Neuronal stem cell (in vitro differentiated cells): ENCODE measurements around the gene ARHGAP33.

ENCODE experiments used
- DNase-seq: peaks from one replicate; pipeline ENCODE4 v3.0.0-alpha.2; 2013; ENCODE audit warnings: low spot score
- H2AFZ ChIP-seq: one replicate; pipeline ENCODE4 v1.6.1; 2013; ENCODE audit warnings: mild to moderate bottlenecking, low read length, inconsistent platforms
- H2AK5ac ChIP-seq: 2 replicates; pipeline ENCODE4 v1.6.1; 2013; ENCODE audit warnings: low read depth, mild to moderate bottlenecking, inconsistent platforms, low read length, moderate library complexity, mixed read lengths
- H2BK120ac ChIP-seq: 2 replicates; pipeline ENCODE4 v1.6.1; 2013; ENCODE audit warnings: low read depth, mild to moderate bottlenecking, inconsistent platforms, low read length, moderate library complexity, mixed read lengths
- H2BK12ac ChIP-seq: one replicate; pipeline ENCODE4 v1.6.1; 2013; ENCODE audit warnings: low read length, inconsistent platforms
- H2BK15ac ChIP-seq: 2 replicates; pipeline ENCODE4 v1.6.1; 2013; ENCODE audit warnings: mild to moderate bottlenecking, low read length, inconsistent platforms, mixed read lengths
- H2BK5ac ChIP-seq: one replicate; pipeline ENCODE4 v1.6.1; 2013; ENCODE audit warnings: inconsistent platforms, mild to moderate bottlenecking, low read length, moderate library complexity
- H3K14ac ChIP-seq: one replicate; pipeline ENCODE4 v1.6.1; 2013; ENCODE audit warnings: low read length, inconsistent platforms
- H3K18ac ChIP-seq: 2 replicates; pipeline ENCODE4 v1.6.1; 2013; ENCODE audit warnings: low read length, inconsistent platforms
- H3K23ac ChIP-seq: 2 replicates; pipeline ENCODE4 v1.6.1; 2013; ENCODE audit warnings: low read depth, mild to moderate bottlenecking, mixed read lengths, low read length, inconsistent platforms; ENCODE audit not compliant: poor library complexity
- H3K27ac ChIP-seq: replicated peaks from 3 replicates; pipeline ENCODE4 v1.5.1; 2013; ENCODE audit warnings: low read length, inconsistent platforms
- H3K27me3 ChIP-seq, 3 experiments: 2 replicates each; pipeline ENCODE4 v1.6.1; 2013; ENCODE audit warnings: low read length in 3 of 3, mild to moderate bottlenecking in 2 of 3, inconsistent platforms in 1 of 3, low read depth in 1 of 3, mixed read lengths in 1 of 3, moderate library complexity in 1 of 3; ENCODE audit not compliant: control insufficient read depth in 3 of 3, insufficient read depth in 3 of 3
- H3K36me3 ChIP-seq, 2 donors: replicated peaks in 1 of 2; 2 replicates each; pipeline ENCODE4 v1.6.1; 2013; ENCODE audit warnings: low read length in 2 of 2; ENCODE audit not compliant: control insufficient read depth in 2 of 2, insufficient read depth in 2 of 2
- H3K4ac ChIP-seq: 2 replicates; pipeline ENCODE4 v1.6.1; 2013; ENCODE audit warnings: inconsistent platforms, mild to moderate bottlenecking, low read length, moderate library complexity
- H3K4me1 ChIP-seq, 2 donors: 1 replicate in 1 of 2; 2 replicates in 1 of 2; pipeline ENCODE4 v1.6.1; 2013; ENCODE audit warnings: low read length in 2 of 2, low read depth in 1 of 2; ENCODE audit not compliant: control insufficient read depth in 2 of 2, insufficient read depth in 1 of 2
- H3K4me2 ChIP-seq: one replicate; pipeline ENCODE4 v1.6.1; 2013; ENCODE audit warnings: mild to moderate bottlenecking, low read length, inconsistent platforms; ENCODE audit not compliant: insufficient read depth, poor library complexity, severe bottlenecking
- H3K4me3 ChIP-seq, 2 donors: 2 replicates each; pipeline ENCODE4 v1.5.1; 2013; ENCODE audit warnings: low read length in 2 of 2, mild to moderate bottlenecking in 2 of 2, inconsistent platforms in 1 of 2, moderate library complexity in 1 of 2
- H3K79me1 ChIP-seq: one replicate; pipeline ENCODE4 v1.6.1; 2013; ENCODE audit warnings: low read depth, mild to moderate bottlenecking, inconsistent platforms, low read length, moderate library complexity
- H3K9ac ChIP-seq: one replicate; pipeline ENCODE4 v1.6.1; 2013; ENCODE audit warnings: mild to moderate bottlenecking, low read depth, low read length, inconsistent platforms; ENCODE audit not compliant: poor library complexity
- H3K9me3 ChIP-seq, 2 donors: replicated peaks in 1 of 2; 2 replicates each; pipeline versions ENCODE3 to v1.6.1; 2013; ENCODE audit warnings: low read length in 2 of 2, mild to moderate bottlenecking in 2 of 2, inconsistent platforms in 1 of 2, low read depth in 1 of 2, mixed read lengths in 1 of 2, moderate library complexity in 1 of 2; ENCODE audit not compliant: control insufficient read depth in 2 of 2, insufficient read depth in 1 of 2
- H4K8ac ChIP-seq: one replicate; pipeline ENCODE4 v1.6.1; 2013; ENCODE audit warnings: low read depth, mild to moderate bottlenecking, inconsistent platforms, low read length, moderate library complexity
- H4K91ac ChIP-seq: one replicate; pipeline ENCODE4 v1.6.1; 2013; ENCODE audit warnings: low read length, low read depth, mild to moderate bottlenecking, inconsistent platforms; ENCODE audit not compliant: poor library complexity
- WGBS, 2 donors: extraction: QIAGEN DNeasy Blood & Tissue Kit; methylation state at CpG; one replicate each; pipeline ENCODE4 v1.1.7; 2013; ENCODE audit warnings: missing lambda C conversion rate in 2 of 2, mixed read lengths in 1 of 2; ENCODE audit not compliant: insufficient read length in 2 of 2, insufficient replicate concordance in 1 of 2; ENCODE audit errors: extremely low coverage in 2 of 2; 5-methylcytosine and 5-hydroxymethylcytosine counted together

The ARHGAP33 gene

GRCh38 chr19:35788205-35788960 lies 13.0 kb downstream of the ARHGAP33 start:
- WGBS, 2 donors: no CpG with 5 or more reads among the region's 12 CpGs
- Histone ChIP-seq H3K27me3 (peaks cover 0 to 2% (median 0%) of the 10 kb centered on the region in 3 experiments), H3K23ac (no peak overlapping the region), H3K4ac (no peak overlapping the region), H2BK5ac (no peak overlapping the region), H4K8ac (no peak overlapping the region), H3K27ac (no peak overlapping the region), H4K91ac (no peak overlapping the region), H2BK12ac (no peak overlapping the region), H3K4me2 (no peak overlapping the region), H3K9me3 (no peaks in the 10 kb centered on the region), H2BK15ac (no peak overlapping the region), H3K4me1 (peaks cover 0 to 8% of the 10 kb centered on the region in 2 donors), H3K9ac (no peak overlapping the region), H3K4me3 (no peak overlapping the region), H3K18ac (no peak overlapping the region), H2AK5ac (no peak overlapping the region), H2AFZ (no peak overlapping the region), H3K14ac (no peak overlapping the region), H3K36me3 (peaks cover 6 to 35% of the 10 kb centered on the region in 2 donors), H2BK120ac (no peak overlapping the region), H3K79me1 (peaks cover 1% of the 10 kb centered on the region)
- DNase-seq: no peak

DNA sequence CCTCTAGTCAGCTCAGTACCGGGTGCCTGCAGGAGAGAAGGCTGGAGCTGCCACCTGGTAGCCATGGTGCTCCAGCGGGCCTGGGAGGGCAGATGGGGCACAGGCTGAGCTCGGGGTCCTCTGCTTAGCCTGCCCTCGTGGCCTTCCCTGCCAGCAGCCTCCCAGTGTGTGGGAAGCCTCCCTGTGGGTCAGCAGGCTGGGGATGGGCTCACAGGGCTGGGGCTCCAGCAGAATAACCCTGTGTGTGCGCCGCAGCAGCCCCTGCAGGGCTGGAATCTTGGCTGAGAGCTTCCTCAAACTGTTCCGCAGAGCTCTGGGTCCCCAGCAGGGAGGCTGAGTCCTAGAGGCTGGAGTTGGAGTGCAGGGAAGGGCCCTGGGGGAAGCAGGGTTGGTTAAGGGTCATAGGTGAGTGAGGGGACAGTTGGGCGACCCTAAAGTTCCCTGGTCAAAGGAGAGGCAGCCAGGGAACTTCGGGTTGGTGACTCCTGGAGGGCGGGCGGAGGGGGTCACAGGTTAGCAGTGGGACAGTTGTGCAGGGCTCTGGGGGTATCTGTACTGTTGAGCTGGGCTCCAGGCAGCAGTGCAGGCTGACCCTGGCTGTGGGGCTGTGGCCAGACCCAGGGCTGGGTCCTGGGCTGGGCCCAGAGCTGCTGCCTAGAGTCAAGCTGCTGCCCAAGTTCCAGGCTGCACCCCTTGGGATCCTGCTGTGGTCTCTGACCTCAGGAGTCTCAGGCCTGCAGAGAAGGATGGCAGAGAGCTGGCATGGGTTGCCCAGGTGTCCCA lies 14.0 kb downstream of the ARHGAP33 start:
- no CpG with 5 or more reads among the region's 11 CpGs for WGBS, 2 donors
- H3K14ac ChIP-seq: no peak overlapping the region
- H4K91ac ChIP-seq: no peak overlapping the region
- H2BK12ac ChIP-seq: no peak overlapping the region
- H2BK5ac ChIP-seq: no peak overlapping the region
- no peak overlapping the region for H2AFZ ChIP-seq
- peak overlapping the region; percentile 84 for H3K9ac ChIP-seq
- H3K4ac ChIP-seq: no peak overlapping the region
- peaks cover 6 to 30% of the 10 kb centered on the region in 2 donors for H3K36me3 ChIP-seq
- H3K79me1 ChIP-seq: peaks cover 1% of the 10 kb centered on the region
- H3K9me3 ChIP-seq: no peaks in the 10 kb centered on the region
- H2AK5ac ChIP-seq: no peak overlapping the region
- H4K8ac ChIP-seq: no peak overlapping the region
- no peak overlapping the region for H3K27ac ChIP-seq
- H3K4me2 ChIP-seq: no peak overlapping the region
- H3K4me3 ChIP-seq: no peak overlapping the region
- peaks cover 0 to 5% (median 0%) of the 10 kb centered on the region in 3 experiments for H3K27me3 ChIP-seq
- H3K4me1 ChIP-seq: peaks cover 0 to 3% of the 10 kb centered on the region in 2 donors
- no peak overlapping the region for H3K23ac ChIP-seq
- no peak overlapping the region for H2BK120ac ChIP-seq
- H3K18ac ChIP-seq: no peak overlapping the region
- H2BK15ac ChIP-seq: no peak overlapping the region
- no peak for DNase-seq

GRCh38 chr19:35789978-35790944 lies 14.9 kb downstream of the ARHGAP33 start:
- H2BK5ac ChIP-seq: no peak overlapping the region
- H3K18ac ChIP-seq: no peak overlapping the region
- WGBS, 2 donors: no CpG with 5 or more reads among the region's 19 CpGs

More at GRCh38 chr19:35789978-35790944, 14.9 kb downstream of the ARHGAP33 start:
- peak overlapping the region; percentile 63 for H2AK5ac ChIP-seq
- H3K4me3 ChIP-seq: peak overlapping the region in 1 of 2 donors; percentile 35
- no peak overlapping the region for H3K4ac ChIP-seq
- no peak overlapping the region for H2BK120ac ChIP-seq
- H2AFZ ChIP-seq: no peak overlapping the region
- H3K4me1 ChIP-seq: no peaks in the 10 kb centered on the region
- no peak overlapping the region for H2BK15ac ChIP-seq
- H4K8ac ChIP-seq: no peak overlapping the region
- DNase-seq: no peak
- H3K14ac ChIP-seq: peak overlapping the region; percentile 89
- H3K23ac ChIP-seq: peak overlapping the region; percentile 89
- H3K27ac ChIP-seq: no peak overlapping the region
- H3K36me3 ChIP-seq: peaks cover 6 to 22% of the 10 kb centered on the region in 2 donors
- peak overlapping the region; percentile 73 for H2BK12ac ChIP-seq
- peak overlapping the region; percentile 86 for H3K9ac ChIP-seq
- no peaks in the 10 kb centered on the region for H3K9me3 ChIP-seq
- no peak overlapping the region for H3K4me2 ChIP-seq
- H3K27me3 ChIP-seq: peaks cover 0 to 10% (median 0%) of the 10 kb centered on the region in 3 experiments
- H3K79me1 ChIP-seq: peaks cover 1% of the 10 kb centered on the region
- H4K91ac ChIP-seq: no peak overlapping the region
